HepG2 (cell line): ENCODE results near the gene SIK3. TPM values are rescaled to one million over a fixed set of nuclear protein-coding genes. Genes with fewer than 3 reads are reported as not detected.

Source experiments
- ATAC-seq: fragments of 200-7000 bp; cut with Tn5 transposase; 3 replicates; pipeline ENCODE4 v1.9.1; 2020; ENCODE audit warnings: mild to moderate bottlenecking, moderate library complexity
- BruUV-seq: library from RNA; stranded (reverse); fragments of 400-500 nt; replicated peaks from 2 replicates; lab custom pipeline; 2021; lab: Mats Ljungman, UMichigan
- CTCF ChIA-PET: fragments of 300-600 bp; formaldehyde crosslinking; extraction: SDS; loops from one replicate; lab custom pipeline; 2021; ENCODE audit warnings: low total read pairs, inconsistent platforms, low intra/inter-chr PET ratio; lab: Yijun Ruan, JAX
- POLR2A ChIA-PET: fragments of 350-600 bp; sonication (Branson Sonifier 250); formaldehyde crosslinking; loops from one replicate; lab custom pipeline; 2020; ENCODE audit warnings: antibody characterized with exemption, inconsistent platforms; lab: Yijun Ruan, JAX
- DNase-seq: peaks from one replicate; pipeline ENCODE4 v3.0.0-alpha.2; 2015; ENCODE audit warnings: low spot score
- FAIRE-seq: peaks from 3 replicates; lab custom pipeline; 2011; peaks lifted over from hg19 to GRCh38; lab: Jason Lieb, UNC
- H2AFZ ChIP-seq: one replicate; pipeline ENCODE4 v1.6.1; 2011; ENCODE audit warnings: low read length, inconsistent platforms
- H3K27ac ChIP-seq: fragments of 300-600 bp; 3 replicates; pipeline ENCODE4 v1.8.0; 2011; ENCODE audit warnings: mixed run types, mild to moderate bottlenecking, mixed read lengths, low read length, inconsistent platforms; ENCODE audit not compliant: insufficient read depth; ENCODE audit errors: extremely low read length
- H3K27me3 ChIP-seq, 2 experiments: fragments of 200-600 bp in 1 of 2; 2 replicates in 1 of 2; 3 replicates in 1 of 2; pipeline versions ENCODE4 v1.6.0 to v1.8.0; 2011; ENCODE audit warnings: low read length in 2 of 2, mild to moderate bottlenecking in 2 of 2, moderate library complexity in 2 of 2, inconsistent platforms in 1 of 2; ENCODE audit not compliant: insufficient read depth in 2 of 2, control insufficient read depth in 1 of 2
- H3K36me3 ChIP-seq, 2 experiments: fragments of 200-600 bp in 1 of 2; replicated peaks in 1 of 2; 2 replicates in 1 of 2; 3 replicates in 1 of 2; pipeline versions ENCODE4 v1.5.1 to v1.8.0; 2011; ENCODE audit warnings: low read length in 2 of 2, inconsistent platforms in 1 of 2; ENCODE audit not compliant: insufficient read depth in 2 of 2, control insufficient read depth in 1 of 2
- H3K4me1 ChIP-seq: 2 replicates; pipeline ENCODE4 v1.5.1; 2012; ENCODE audit warnings: low read length, inconsistent platforms; ENCODE audit not compliant: insufficient read depth
- H3K4me2 ChIP-seq: 2 replicates; pipeline ENCODE4 v1.6.0; 2011; ENCODE audit warnings: low read depth, low read length, inconsistent platforms
- H3K4me3 ChIP-seq, 3 experiments: fragments of 200-600 bp in 1 of 3; sonication (generic), shearing (Covaris generic) in 1 of 3; replicated peaks in 1 of 3; 2 replicates each; pipeline ENCODE4 v1.5.1; 2011 to 2016; ENCODE audit warnings: low read length in 3 of 3, inconsistent platforms in 2 of 3, low read depth in 2 of 3, mild to moderate bottlenecking in 2 of 3, control low read depth in 1 of 3, mixed read lengths in 1 of 3; ENCODE audit not compliant: insufficient read depth in 1 of 3
- H3K79me2 ChIP-seq: one replicate; pipeline ENCODE4 v1.6.1; 2011; ENCODE audit warnings: low read length, inconsistent platforms; ENCODE audit not compliant: insufficient read depth
- H3K9ac ChIP-seq: 2 replicates; pipeline ENCODE4 v1.6.0; 2011; ENCODE audit warnings: mild to moderate bottlenecking, low read depth, low read length, inconsistent platforms; ENCODE audit not compliant: insufficient read depth
- H3K9me3 ChIP-seq: 2 replicates; pipeline ENCODE4 v1.5.1; 2012; ENCODE audit warnings: mild to moderate bottlenecking, low read length
- H4K20me1 ChIP-seq: 2 replicates; pipeline ENCODE4 v1.6.0; 2011; ENCODE audit warnings: inconsistent platforms, mild to moderate bottlenecking, low read length, moderate library complexity; ENCODE audit not compliant: insufficient read depth
- HMG20B ChIP-seq: conservative IDR thresholded peaks from 2 replicates; pipeline ENCODE4 v1.6.1; 2016; ENCODE audit warnings: missing genetic modification reagents, missing compliant biosample characterization
- IKZF4 ChIP-seq: sonication (generic); formaldehyde crosslinking; IDR thresholded peaks from 2 replicates; pipeline ENCODE4 v1.5.1; 2020; ENCODE audit warnings: borderline replicate concordance, mild to moderate bottlenecking, low read depth, missing genetic modification reagents; ENCODE audit errors: not compliant biosample characterization
- KAT8 ChIP-seq: IDR thresholded peaks from 2 replicates; pipeline ENCODE4 v1.6.1; 2016; ENCODE audit warnings: missing genetic modification reagents, missing compliant biosample characterization
- KMT2A ChIP-seq: sonication (generic); formaldehyde crosslinking; IDR thresholded peaks from 2 replicates; pipeline ENCODE4 v1.4.0; 2020; ENCODE audit warnings: missing genetic modification reagents
- PRDM4 ChIP-seq: sonication (generic); formaldehyde crosslinking; IDR thresholded peaks from 2 replicates; pipeline ENCODE4 v1.9.0; 2021; ENCODE audit warnings: missing genetic modification reagents, borderline replicate concordance
- RAD21 ChIP-seq: fragments of 450-650 bp; formaldehyde crosslinking; IDR thresholded peaks from 2 replicates; pipeline ENCODE4 v1.5.0; 2020; ENCODE audit warnings: mild to moderate bottlenecking
- SIN3B ChIP-seq: fragments of 150-350 bp; IDR thresholded peaks from 2 replicates; pipeline ENCODE4 v1.6.1; 2014; ENCODE audit warnings: low read length
- SIX1 ChIP-seq: sonication (generic); formaldehyde crosslinking; IDR thresholded peaks from 2 replicates; pipeline ENCODE4 v1.4.0; 2020; ENCODE audit warnings: missing genetic modification reagents, borderline replicate concordance
- ZIK1 ChIP-seq: sonication (generic); formaldehyde crosslinking; IDR thresholded peaks from 2 replicates; pipeline ENCODE4 v1.5.0; 2020; ENCODE audit warnings: mild to moderate bottlenecking, low read depth, missing genetic modification reagents, borderline replicate concordance
- ZNF350 ChIP-seq: sonication (generic); formaldehyde crosslinking; IDR thresholded peaks from 2 replicates; pipeline ENCODE4 v1.4.0; 2020; ENCODE audit warnings: mild to moderate bottlenecking, low read depth, missing genetic modification reagents, borderline replicate concordance
- WGBS: methylation state at CpG from one replicate; pipeline ENCODE4 v1.1.6; 2017; ENCODE audit warnings: low lambda C conversion rate; 5-methylcytosine and 5-hydroxymethylcytosine counted together
- in situ Hi-C: cut with HindIII; loops from 2 replicates; pipeline ENCODE4 v1.10.0; 2017; ENCODE audit warnings: low pct_unique_long_range_greater_than_20kb; ENCODE audit not compliant: extremely low pct_ligation_motif_present
- intact Hi-C: fragments of 100-400 bp; cut with micrococcal nuclease; formaldehyde crosslinking; loops from one replicate; pipeline ENCODE4 v1.10.0; 2022; ENCODE audit not compliant: unreplicated experiment
- polyA plus RNA-seq, 8 experiments: library from polyadenylated mRNA; depleted of rRNA in 3 of 8; stranded (reverse) in 7 of 8; unstranded in 1 of 8; fragments of >200 nt; fragmentation: Illumina TruSeq in 4 of 8; extraction: Trizol in 4 of 8; gene quantifications; 2 replicates each; pipeline versions ENCODE4 v1.2.1 to v1.2.3, GENCODE V29; 2011 to 2016; ENCODE audit warnings: low read depth in 4 of 8, missing spikeins in 1 of 8, mixed read lengths in 1 of 8; ENCODE audit not compliant: insufficient read depth in 1 of 8
- total RNA-seq, 5 experiments: library from RNA; depleted of rRNA; stranded (reverse); fragments of >200 nt; fragmentation: Illumina TruSeq; extraction: Trizol; gene quantifications; 2 replicates each; pipeline ENCODE4 v1.2.3, GENCODE V29; 2016; ENCODE audit warnings: low read depth in 1 of 5
- TF ChIP-seq, protein P1 (sequence below), 2 experiments: sonication (generic) in 1 of 2; formaldehyde crosslinking in 1 of 2; IDR thresholded peaks; 2 replicates each; pipeline versions ENCODE4 v1.4.0 to v1.6.1; 2018 to 2020; ENCODE audit warnings: missing genetic modification reagents in 2 of 2, borderline replicate concordance in 1 of 2, low read depth in 1 of 2, mild to moderate bottlenecking in 1 of 2, missing biosample characterization in 1 of 2
- TF ChIP-seq, protein P2 (sequence below), 2 experiments: IDR thresholded peaks; 2 replicates each; pipeline ENCODE4 v1.6.1; 2011 to 2012; ENCODE audit warnings: low read length in 2 of 2, borderline replicate concordance in 1 of 2, low read depth in 1 of 2, mild to moderate bottlenecking in 1 of 2, moderate library complexity in 1 of 2

Gene SIK3
- total and polyA plus RNA-seq, 2 of the 13 experiments (the other 11 are each of a cell fraction or from before 2014, with no cell fraction given) = 5.7 to 9.8 TPM

GRCh38 chr11:116881143-116881542 lies 217.1 kb downstream of the SIK3 start (continued):
- TF ChIP-seq ZIK1 (CRISPR knock-in tag) (no peak), ZNF350 (CRISPR knock-in tag) (no peak), PRDM4 (no peak)

DNA sequence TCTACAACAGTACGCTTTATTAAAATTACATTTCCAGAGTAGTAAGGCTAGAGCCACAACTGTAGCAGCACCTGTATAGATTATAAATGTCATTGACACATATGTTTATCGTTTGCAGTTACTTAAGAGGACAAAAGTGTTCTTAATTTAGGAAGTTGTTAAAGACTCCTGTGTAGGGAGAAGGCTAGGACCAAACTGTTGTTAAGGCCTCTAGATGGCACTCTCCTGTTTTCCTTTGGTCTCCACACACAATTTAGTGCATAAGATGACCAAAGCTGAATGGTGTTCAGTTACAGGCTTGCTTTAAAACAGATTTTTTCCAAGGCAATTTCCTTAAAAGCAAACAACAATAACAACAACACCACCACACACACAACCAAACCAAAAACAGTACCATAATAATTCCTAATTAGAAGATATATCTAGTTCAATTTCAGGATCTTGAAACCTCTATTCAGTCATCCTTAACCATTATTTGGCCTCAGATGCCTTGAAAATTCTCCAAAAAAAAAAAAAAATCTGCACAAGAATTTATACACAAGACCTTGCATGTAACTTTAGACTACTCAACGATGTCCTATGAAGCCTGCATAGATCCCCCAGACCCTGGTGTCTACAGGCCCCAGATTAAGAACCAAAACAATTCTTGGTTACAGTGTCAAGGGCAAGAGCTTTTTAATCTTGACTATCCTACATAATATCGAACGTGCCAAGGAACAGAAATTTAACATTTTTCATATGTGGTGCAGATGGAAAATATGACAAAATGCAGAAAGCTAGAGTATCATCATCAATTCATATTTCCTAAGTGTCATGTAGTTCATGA lies 218.2 kb downstream of the SIK3 start:
- peak; percentile 94 for FAIRE-seq
- CTCF ChIA-PET = interaction anchor here (1.1 to 2.3 kb wide), 3 partner anchors 89 to 227 kb away, joined by 3 to 43 read pairs (median 4); partner anchors contain the start of gene APOA5
- in situ Hi-C loops = loop anchor here (5.0 kb wide), 1 partner anchor 217 kb away; the partner anchor contains the start of gene SIK3
- peak; percentile 65 for DNase-seq
- Histone ChIP-seq H3K79me2 (no peaks in the 10 kb centered on the region), H3K9me3 (no peaks in the 10 kb centered on the region), H3K4me2 (no peak overlapping the region), H3K4me3 (no peak overlapping the region), H3K9ac (no peak overlapping the region), H3K4me1 (no peaks in the 10 kb centered on the region), H3K27me3 (no peaks in the 10 kb centered on the region), H4K20me1 (no peaks in the 10 kb centered on the region), H3K27ac (no peak overlapping the region), H3K36me3 (peaks cover 10 to 20% of the 10 kb centered on the region in 2 experiments; a peak in 4 of 5 replicates), H2AFZ (no peak overlapping the region)
- POLR2A ChIA-PET = interaction anchor here (0.6 to 1.1 kb wide), 2 partner anchors 51 to 218 kb away, joined by 3 read pairs; partner anchors contain the start of gene SIK3
- 57% methylated on average over 5 of the region's 5 CpGs for WGBS
- ATAC-seq = peak; percentile 91
- intact Hi-C loops = loop anchor here (1.0 kb wide), 2 partner anchors 226 to 346 kb away; no protein-coding TSS in a partner anchor
- no TSS peak for BruUV-seq
- TF ChIP-seq KAT8 (CRISPR knock-in tag) (0 out of 2 replicates have a peak, but pooled peaks have one; percentile 15), RAD21 (CRISPR knock-in tag) (peak; percentile 67), SIX1 (CRISPR knock-in tag) (peak; percentile 46; the same call in 1 of the 2 replicates), IKZF4 (CRISPR knock-in tag) (no peak), SIN3B (no peak), KMT2A (no peak), HMG20B (no peak)
- TF ChIP-seq, protein P1, sequence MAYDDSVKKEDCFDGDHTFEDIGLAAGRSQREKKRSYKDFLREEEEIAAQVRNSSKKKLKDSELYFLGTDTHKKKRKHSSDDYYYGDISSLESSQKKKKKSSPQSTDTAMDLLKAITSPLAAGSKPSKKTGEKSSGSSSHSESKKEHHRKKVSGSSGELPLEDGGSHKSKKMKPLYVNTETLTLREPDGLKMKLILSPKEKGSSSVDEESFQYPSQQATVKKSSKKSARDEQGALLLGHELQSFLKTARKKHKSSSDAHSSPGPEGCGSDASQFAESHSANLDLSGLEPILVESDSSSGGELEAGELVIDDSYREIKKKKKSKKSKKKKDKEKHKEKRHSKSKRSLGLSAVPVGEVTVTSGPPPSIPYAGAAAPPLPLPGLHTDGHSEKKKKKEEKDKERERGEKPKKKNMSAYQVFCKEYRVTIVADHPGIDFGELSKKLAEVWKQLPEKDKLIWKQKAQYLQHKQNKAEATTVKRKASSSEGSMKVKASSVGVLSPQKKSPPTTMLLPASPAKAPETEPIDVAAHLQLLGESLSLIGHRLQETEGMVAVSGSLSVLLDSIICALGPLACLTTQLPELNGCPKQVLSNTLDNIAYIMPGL (CRISPR knock-in tag; IDR thresholded peaks at IDR 0.05; ENCODE audit: borderline replicate concordance in 1 of 2, low read depth in 1 of 2) = peak in 1 of 2 experiments; percentile 26; a peak in 1 of 4 replicates
- TF ChIP-seq, protein P2, sequence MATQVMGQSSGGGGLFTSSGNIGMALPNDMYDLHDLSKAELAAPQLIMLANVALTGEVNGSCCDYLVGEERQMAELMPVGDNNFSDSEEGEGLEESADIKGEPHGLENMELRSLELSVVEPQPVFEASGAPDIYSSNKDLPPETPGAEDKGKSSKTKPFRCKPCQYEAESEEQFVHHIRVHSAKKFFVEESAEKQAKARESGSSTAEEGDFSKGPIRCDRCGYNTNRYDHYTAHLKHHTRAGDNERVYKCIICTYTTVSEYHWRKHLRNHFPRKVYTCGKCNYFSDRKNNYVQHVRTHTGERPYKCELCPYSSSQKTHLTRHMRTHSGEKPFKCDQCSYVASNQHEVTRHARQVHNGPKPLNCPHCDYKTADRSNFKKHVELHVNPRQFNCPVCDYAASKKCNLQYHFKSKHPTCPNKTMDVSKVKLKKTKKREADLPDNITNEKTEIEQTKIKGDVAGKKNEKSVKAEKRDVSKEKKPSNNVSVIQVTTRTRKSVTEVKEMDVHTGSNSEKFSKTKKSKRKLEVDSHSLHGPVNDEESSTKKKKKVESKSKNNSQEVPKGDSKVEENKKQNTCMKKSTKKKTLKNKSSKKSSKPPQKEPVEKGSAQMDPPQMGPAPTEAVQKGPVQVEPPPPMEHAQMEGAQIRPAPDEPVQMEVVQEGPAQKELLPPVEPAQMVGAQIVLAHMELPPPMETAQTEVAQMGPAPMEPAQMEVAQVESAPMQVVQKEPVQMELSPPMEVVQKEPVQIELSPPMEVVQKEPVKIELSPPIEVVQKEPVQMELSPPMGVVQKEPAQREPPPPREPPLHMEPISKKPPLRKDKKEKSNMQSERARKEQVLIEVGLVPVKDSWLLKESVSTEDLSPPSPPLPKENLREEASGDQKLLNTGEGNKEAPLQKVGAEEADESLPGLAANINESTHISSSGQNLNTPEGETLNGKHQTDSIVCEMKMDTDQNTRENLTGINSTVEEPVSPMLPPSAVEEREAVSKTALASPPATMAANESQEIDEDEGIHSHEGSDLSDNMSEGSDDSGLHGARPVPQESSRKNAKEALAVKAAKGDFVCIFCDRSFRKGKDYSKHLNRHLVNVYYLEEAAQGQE (IDR thresholded peaks at IDR 0.05; ENCODE audit: borderline replicate concordance in 1 of 2, low read depth in 1 of 2, low read length in 2 of 2) = no peak
